Measurements from ENCODE around the gene FOSL2.

FOSL2 gene

GRCh38 chr2:28392297-28393113 is at the start of gene FOSL2:
Gene FOSL2, plus strand, starts transcription at chr2:28392858. Its CDS starts 863 bp downstream, at chr2:28393721.
- peak; percentile 94 for DNase-seq (ENCODE audit: low spot score)

DNA sequence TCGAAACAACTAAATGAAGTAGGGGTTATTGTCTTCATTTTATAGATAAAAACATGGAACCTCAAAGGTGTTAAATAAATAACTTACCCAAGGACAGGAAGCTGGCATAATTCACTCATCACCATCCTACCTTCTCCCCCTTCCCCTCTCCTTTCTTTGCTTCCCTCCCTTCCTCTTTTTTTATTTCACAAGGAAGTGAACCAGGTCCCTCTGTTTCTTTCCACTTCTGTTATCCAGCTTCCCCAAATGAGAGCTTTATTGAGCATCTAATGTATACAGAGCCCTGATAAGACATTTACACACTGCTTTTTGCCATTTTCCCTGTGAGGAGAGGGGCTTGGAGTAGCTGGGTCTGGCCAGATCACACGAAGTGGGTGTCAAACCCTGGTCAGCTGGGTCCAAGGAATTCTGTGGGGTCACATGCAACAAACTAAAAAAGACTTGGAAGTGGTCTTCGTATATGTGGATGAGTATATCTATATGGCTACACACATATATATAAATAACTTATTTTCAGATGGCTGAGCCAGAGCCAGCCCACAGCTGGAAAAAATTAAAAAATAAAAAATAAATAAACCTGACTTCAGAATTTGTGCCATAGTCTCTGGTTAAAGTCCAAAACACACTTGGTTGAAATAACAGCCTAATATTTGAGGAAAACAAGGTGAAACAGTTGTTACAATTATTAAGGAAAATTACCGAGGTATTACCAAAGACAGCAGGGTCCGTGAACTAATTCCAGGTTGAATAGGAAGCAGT is 49.3 kb upstream of the FOSL2 start:
- no peak for DNase-seq (ENCODE audit: low spot score)

DNA sequence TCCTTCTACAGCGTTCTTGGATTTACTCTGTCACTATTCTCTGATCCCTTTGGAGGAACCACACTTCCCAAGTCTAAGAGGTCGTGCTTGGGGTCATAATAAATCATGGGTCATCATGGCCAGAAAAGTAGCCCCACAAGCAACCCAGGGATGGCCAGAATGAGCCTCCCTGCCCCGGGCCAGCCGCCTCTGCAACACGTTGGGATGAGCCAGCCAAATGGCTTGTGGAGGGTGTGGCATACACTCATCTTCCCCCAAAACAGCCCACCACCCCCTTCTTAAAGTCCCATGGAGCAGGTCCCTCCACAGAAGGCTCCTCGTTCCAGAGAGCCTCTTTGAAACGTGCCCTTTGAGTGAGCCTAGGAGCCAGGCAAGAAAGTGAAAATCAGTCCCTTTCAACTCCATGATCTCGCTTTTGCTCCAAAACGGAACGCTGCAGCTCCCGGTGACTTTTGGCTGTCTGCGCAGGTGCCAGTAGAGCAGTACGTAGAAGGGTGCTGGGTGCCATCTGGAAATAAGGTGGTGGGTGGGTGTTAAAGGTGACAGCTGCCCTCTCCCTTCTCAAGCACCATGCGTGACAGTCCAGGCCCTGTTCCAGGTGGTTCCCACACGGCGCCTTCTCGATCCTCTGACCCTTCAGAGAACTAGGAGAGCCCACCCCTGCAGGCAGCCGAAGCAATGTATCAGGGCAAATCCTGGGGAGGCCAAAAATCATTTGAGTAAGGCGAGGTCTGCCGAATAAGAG is 48.5 kb upstream of the FOSL2 start:
- DNase-seq (ENCODE audit: low spot score) = no peak

DNA sequence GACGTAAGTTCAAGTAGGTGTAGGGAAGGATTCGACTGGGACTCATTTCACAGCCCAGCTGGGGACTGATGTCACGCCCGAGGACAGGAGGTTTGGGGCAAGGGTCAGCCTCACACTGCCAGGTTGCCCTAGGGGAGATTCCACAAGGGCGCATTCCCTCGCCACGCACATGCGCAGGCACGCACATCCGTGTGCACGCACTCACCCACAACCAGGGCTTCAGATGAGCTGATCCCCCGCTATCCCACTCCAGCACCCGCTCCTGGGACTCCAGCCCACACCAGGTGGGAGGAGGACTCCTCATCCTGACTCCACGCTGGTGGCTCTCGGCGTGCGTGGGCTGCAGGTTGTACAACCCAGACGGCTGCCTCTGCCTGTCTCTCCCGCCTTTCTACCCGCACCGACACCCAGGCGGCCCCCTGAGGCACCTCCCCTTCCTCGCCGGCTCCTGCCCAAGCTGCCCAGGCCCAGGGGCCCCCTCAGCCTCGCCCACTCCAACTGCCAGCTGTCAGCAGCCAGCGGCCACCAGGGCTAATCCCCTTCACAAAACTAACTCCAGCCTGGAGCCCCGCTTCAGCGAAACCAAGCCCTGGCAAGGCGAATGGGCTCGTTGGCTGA is 47.8 kb upstream of the FOSL2 start:
- no peak for DNase-seq (ENCODE audit: low spot score)

DNA sequence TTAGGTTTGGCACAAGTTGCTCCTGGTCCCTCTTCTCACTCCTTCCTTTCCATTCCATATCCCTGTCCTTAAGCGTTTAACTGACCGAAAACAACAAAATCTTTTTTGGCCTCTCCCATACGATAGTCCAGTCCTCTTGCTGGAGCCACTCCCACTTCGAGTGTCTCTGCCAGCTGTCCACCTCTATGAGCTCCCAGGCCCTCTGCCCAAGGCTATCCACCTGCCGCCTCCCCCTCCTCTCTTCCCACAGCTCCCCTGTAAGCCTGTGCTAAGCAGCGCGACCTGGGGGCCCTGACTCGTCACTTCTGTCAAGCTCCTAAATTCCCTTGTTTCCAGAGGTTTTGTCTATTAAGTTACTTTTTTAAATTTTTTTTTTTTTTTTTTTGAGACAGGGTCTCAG is 47.0 kb upstream of the FOSL2 start:
- no peak for DNase-seq (ENCODE audit: low spot score)

DNA sequence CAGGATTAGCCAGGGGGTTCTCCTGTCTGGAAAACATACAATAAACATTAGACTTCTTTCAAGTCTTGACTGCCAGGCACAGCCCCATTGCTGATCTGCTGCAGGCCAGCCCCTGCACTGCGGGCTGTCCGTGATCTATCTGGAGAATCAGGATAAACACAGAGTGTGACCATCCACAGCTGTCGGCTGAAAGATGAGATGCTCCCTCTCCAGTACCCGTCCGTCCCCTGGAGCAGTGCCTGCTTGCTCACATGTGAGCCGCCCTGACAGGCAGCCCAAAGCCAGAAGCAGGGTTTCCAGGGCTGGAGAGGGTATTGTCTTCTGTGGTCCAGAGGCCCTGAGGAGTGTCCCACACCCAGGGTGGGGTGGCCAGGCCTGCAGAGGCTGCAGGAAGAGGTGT is 46.1 kb upstream of the FOSL2 start:
- no peak for DNase-seq (ENCODE audit: low spot score)

GRCh38 chr2:28347193-28347592 is 45.5 kb upstream of the FOSL2 start:
- no peak for DNase-seq (ENCODE audit: low spot score)

DNA sequence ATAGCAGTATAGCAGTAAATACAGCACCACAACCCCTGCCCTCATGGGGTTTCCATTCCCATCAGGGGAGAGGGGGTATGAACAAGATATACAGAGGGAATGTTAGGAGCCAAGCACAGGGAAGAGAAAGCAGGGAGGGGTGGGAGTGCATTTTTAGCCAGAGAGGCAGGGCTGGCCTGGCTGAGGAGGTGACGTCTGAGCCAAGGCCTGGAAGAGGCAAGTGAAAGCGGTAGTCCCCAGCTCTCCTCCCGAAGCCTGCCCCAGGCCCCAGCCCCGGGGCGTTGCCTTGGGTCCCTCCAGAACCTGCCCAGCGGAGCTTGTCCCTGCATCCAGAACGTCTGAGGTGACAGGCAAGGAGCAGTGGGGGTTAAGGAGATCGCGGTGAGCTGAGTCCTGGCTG is 45.1 kb upstream of the FOSL2 start:
- no peak for DNase-seq (ENCODE audit: low spot score)

GRCh38 chr2:28348149-28348567 is 44.5 kb upstream of the FOSL2 start:
- DNase-seq (ENCODE audit: low spot score) = no peak

DNA sequence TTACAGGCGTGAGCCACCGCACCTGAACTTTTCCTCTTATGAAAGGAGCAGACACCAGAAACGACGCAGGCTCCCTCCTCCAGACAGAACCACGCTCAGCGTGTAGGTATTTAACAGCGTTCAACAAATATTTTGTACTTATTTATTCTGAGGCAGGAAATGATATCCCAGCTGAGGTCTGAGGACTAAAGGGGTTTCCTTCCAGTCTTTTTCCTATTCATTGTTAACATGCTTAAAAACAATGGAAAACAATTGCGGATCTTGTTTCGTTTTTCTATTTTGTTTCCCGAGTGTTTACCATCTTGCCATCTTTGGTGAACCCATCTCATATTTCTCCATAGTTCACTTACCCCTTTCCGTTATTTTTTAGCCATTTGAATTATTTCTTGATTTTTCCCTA is 43.7 kb upstream of the FOSL2 start:
- no peak for DNase-seq (ENCODE audit: low spot score)

DNA sequence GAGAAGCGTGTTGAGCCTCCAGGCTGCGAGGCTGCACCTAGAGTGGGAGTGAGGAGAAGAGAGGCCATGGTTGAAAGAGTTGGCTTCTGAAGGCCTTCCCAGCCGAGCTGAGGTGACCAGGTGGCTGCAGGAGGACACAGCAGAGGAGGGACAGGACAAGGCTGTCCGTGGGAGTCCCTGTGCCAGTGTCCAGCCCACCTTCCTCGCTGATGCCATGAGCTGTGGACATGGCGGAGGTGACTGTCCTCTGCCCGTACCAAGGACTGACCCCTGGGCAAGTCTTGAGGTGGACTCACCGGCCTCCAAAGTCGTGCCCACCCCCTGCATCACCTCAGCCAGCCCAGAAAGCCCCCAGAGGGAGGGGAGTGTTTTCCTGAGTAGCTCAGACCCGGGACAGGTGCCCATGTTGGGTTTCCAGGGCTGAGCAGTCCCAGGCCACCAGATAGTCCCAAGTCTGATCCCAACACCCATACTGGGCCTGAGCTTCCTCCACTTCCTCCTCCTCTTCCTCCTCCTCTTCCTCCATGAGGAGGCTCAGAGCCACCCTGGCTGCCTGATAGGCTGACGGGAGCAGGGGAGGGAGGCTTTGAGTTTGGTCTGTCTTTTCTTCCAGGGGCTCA is 43.0 kb upstream of the FOSL2 start:
- no peak for DNase-seq (ENCODE audit: low spot score)

GRCh38 chr2:28350196-28350595 is 42.5 kb upstream of the FOSL2 start:
- DNase-seq (ENCODE audit: low spot score) = no peak

- no peak for DNase-seq (ENCODE audit: low spot score)
Measured at GRCh38 chr2:28350791-28351285, 41.8 kb upstream of the FOSL2 start.

GRCh38 chr2:28351621-28352020 is 41.0 kb upstream of the FOSL2 start:
- no peak for DNase-seq (ENCODE audit: low spot score)

DNA sequence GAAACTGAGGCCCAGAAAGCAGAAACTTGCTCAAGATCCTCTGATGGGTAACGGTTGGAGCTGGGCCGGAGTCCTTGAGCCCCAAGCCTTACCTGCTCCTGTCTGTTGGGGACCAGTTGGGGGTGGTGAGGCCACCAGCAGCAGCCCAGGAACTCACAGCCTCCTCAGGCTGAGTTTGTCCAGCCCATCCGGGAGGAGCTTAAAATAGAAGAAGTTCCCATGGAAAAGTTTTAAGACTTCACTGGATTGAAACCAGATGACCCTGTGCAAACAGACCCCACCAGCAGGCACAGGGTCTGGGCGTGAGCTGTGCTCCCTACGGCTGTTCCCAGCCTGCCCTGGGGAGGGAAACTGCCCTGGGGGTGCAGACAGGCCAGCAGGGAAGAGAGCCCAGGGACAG is 40.6 kb upstream of the FOSL2 start:
- DNase-seq (ENCODE audit: low spot score) = no peak

- DNase-seq (ENCODE audit: low spot score) = no peak
Measured at GRCh38 chr2:28352610-28353195, 40.0 kb upstream of the FOSL2 start.

DNA sequence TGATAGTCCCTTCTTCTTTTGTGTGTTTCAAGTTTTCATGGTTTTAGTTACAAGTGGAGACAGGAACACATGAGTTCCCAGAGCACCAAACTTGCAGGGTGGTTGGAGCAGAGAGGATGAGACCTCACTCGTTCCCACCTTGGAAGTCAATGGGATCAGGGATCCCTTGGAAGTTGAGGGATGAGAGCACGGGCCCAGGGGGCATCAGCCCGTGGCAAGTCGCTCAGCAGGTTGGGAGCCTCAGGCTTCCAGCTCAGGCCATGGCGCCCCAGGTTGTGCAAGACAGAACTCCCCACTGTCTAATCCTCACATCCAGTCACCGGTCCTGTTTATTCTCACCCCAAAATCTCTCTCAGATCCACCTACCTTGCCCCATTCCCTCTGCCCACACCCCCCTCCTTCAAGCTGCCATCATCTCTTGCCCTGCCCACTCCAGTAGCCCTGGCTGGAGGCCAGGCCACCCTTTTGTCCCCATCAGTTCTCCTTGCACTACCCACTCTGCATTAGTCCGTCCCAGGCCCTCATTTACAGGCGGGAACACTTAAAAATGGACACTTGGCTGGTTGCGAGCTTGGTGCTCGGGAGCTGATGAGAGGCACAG is 37.6 kb upstream of the FOSL2 start:
- DNase-seq (ENCODE audit: low spot score) = no peak

DNA sequence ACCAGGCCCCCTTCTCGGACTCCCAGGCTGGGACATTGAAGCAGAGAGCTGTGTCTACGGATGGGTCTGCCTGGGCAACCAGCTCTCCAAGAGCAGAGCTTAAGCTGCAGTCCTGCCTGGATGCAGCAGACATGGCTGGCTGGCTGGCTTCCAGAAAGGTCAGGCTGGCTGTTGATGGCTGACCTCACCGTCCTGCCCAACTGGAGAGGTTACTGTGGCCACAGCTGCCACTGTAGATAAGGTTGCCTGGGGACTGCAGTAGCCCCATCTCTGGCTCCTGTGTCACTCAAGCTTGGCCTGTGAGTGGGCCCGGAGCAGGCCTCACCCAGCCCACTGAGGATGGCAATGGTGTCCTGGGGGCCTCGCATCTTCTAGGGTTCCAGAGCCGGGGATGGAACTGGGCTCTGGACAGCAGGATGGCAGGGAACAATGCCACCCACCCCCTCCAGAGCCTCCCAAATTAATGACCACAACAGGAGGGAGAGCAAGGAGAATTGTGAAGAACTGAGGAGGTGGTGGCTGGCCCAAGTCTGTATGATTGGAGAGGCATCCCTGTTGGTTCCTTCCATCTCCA is 37.0 kb upstream of the FOSL2 start:
- peak; percentile 84 for DNase-seq (ENCODE audit: low spot score)

DNA sequence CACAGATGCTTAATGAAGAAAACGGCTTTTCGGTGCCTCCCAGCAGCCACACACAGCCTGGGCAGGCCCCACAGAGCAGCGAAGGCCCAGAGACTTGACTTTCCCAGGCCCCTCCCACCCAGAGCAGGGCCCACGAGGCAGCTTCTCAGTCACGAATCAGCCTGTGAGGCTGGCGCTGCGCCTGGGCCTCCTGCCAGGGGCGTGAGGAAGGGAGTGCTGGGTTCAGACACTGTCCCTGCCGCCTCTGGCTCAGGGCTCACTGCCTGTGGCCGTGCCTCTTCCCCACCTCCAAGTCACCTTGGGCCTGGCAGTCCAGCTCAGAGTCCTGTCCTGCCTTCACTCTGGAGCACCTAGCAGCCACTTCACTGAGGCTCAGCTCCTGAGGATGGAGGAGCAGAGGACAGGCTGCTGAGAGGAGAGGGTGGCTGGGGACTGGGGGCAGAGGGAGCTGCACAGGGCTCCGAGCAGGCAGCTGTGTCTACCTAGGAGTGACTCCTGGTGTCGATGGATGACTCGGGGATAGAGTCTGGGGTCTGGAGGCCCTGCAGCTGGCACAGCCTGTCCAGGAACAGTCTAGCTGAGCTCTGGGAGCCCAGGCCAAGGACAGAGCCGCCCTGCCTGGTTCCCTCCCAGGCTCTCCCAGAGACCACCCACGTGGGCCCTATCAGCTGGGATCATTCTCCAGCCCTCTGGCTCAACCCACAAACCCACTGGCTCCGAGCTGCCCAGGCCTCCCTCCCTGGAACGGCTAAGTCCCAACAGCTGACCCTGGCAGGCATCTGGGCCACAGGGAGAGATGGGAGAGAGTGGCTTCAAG is 36.4 kb upstream of the FOSL2 start:
- DNase-seq (ENCODE audit: low spot score) = peak; percentile 92

- no peak for DNase-seq (ENCODE audit: low spot score)
Measured at GRCh38 chr2:28357055-28357454, 35.6 kb upstream of the FOSL2 start.

Data from hematopoietic multipotent progenitor cell treated with erythropoietin and hydrocortisone succinate and interleukin-3 and kit ligand, for 15 days (in vitro differentiated cells).